ENCODE measurements around the gene HSF4.

DNA sequence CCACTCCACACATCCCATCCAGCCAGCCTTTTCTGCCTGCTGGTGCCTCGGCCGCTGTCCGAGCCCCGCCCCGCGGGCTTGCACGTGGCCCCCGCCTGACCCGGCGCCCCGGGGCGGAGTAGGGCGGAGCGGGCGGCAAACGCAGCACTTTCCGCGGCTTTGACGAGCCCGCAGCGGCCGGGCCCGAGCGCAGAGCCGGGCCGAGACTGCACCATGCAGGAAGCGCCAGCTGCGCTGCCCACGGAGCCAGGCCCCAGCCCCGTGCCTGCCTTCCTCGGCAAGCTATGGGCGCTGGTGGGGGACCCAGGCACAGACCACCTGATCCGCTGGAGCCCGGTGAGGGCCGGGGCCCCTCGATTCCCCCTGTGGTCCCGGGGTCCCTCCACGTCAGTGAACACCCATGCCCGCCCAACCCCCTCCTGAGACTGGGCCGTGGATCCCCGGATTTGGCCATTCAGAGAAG, at the start of gene HSF4:
- no peak for TF ChIP-seq MAZ (IDR thresholded peaks at IDR 0.05; ENCODE audit: borderline replicate concordance, low read depth, low read length)
- TF ChIP-seq, protein P1, sequence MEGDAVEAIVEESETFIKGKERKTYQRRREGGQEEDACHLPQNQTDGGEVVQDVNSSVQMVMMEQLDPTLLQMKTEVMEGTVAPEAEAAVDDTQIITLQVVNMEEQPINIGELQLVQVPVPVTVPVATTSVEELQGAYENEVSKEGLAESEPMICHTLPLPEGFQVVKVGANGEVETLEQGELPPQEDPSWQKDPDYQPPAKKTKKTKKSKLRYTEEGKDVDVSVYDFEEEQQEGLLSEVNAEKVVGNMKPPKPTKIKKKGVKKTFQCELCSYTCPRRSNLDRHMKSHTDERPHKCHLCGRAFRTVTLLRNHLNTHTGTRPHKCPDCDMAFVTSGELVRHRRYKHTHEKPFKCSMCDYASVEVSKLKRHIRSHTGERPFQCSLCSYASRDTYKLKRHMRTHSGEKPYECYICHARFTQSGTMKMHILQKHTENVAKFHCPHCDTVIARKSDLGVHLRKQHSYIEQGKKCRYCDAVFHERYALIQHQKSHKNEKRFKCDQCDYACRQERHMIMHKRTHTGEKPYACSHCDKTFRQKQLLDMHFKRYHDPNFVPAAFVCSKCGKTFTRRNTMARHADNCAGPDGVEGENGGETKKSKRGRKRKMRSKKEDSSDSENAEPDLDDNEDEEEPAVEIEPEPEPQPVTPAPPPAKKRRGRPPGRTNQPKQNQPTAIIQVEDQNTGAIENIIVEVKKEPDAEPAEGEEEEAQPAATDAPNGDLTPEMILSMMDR (conservative IDR thresholded peaks at IDR 0.05; ENCODE audit: low read depth, low read length), result no peak
- no peak for TF ChIP-seq RFX5 (IDR thresholded peaks at IDR 0.05; ENCODE audit: low read depth, low read length)
- no peak for TF ChIP-seq RCOR1 (IDR thresholded peaks at IDR 0.05; ENCODE audit: insufficient replicate concordance, low read length)
- TF ChIP-seq, protein P2, sequence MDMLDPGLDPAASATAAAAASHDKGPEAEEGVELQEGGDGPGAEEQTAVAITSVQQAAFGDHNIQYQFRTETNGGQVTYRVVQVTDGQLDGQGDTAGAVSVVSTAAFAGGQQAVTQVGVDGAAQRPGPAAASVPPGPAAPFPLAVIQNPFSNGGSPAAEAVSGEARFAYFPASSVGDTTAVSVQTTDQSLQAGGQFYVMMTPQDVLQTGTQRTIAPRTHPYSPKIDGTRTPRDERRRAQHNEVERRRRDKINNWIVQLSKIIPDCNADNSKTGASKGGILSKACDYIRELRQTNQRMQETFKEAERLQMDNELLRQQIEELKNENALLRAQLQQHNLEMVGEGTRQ (IDR thresholded peaks at IDR 0.05; ENCODE audit: low read depth, low read length), result no peak
- TF ChIP-seq RAD21 (IDR thresholded peaks at IDR 0.05; ENCODE audit: low read length), result no peak
